SU-DHL-6 (cell line): ENCODE results near the gene ALAS1.

Experiments
- H2AFZ ChIP-seq: fragments of 200-600 bp; sonication (generic); 2 replicates; pipeline ENCODE4 v1.6.1; 2014; ENCODE audit warnings: low read depth, mild to moderate bottlenecking, moderate library complexity, mixed read lengths, antibody characterized with exemption, low read length; ENCODE audit not compliant: severe bottlenecking
- H3F3A ChIP-seq: fragments of 200-600 bp; shearing (Covaris generic); 2 replicates; pipeline ENCODE4 v1.6.0; 2016; ENCODE audit warnings: antibody characterized with exemption, mild to moderate bottlenecking; ENCODE audit not compliant: insufficient read depth
- H3K27ac ChIP-seq: fragments of 200-600 bp; sonication (generic); 2 replicates; pipeline ENCODE4 v1.5.1; 2016; ENCODE audit warnings: low read depth, mild to moderate bottlenecking, low read length, moderate library complexity, mixed read lengths
- H3K27me3 ChIP-seq: fragments of 200-600 bp; sonication (generic), shearing (Covaris generic); 2 replicates; pipeline ENCODE4 v1.6.0; 2014; ENCODE audit warnings: mild to moderate bottlenecking, low read length
- H3K36me3 ChIP-seq: fragments of 200-600 bp; sonication (generic); 2 replicates; pipeline ENCODE4 v1.6.1; 2014; ENCODE audit warnings: mild to moderate bottlenecking, low read length, mixed read lengths
- H3K4me2 ChIP-seq: fragments of 300-600, 200-600 bp; shearing (Covaris generic), sonication (generic); 2 replicates; pipeline ENCODE4 v1.6.0; 2014; ENCODE audit warnings: low read length, low read depth, mild to moderate bottlenecking; ENCODE audit not compliant: poor library complexity, severe bottlenecking
- H3K4me3 ChIP-seq: fragments of 200-600 bp; sonication (generic); 2 replicates; pipeline ENCODE4 v1.5.1; 2014; ENCODE audit warnings: antibody characterized with exemption, low read length, mild to moderate bottlenecking, mixed read lengths; ENCODE audit not compliant: insufficient read depth, poor library complexity, severe bottlenecking
- H3K79me2 ChIP-seq: fragments of 200-600 bp; sonication (generic); 2 replicates; pipeline ENCODE4 v1.6.1; 2014; ENCODE audit warnings: mild to moderate bottlenecking, low read length, moderate library complexity; ENCODE audit not compliant: insufficient read depth
- H3K9ac ChIP-seq: fragments of 200-600 bp; sonication (generic); 2 replicates; pipeline ENCODE4 v1.7.0; 2014; ENCODE audit warnings: mild to moderate bottlenecking, low read length
- H3K9me2 ChIP-seq: fragments of 200-600 bp; sonication (generic); replicated peaks from 2 replicates; pipeline ENCODE4 v1.6.1; 2014; ENCODE audit warnings: low read length; ENCODE audit not compliant: insufficient read depth
- H3K9me3 ChIP-seq: fragments of 200-600 bp; sonication (generic); 2 replicates; pipeline ENCODE4 v1.6.1; 2014; ENCODE audit warnings: low read length, mixed read lengths; ENCODE audit not compliant: insufficient read depth
- H4K20me1 ChIP-seq: fragments of 200-600 bp; sonication (generic); 2 replicates; pipeline ENCODE4 v1.6.1; 2014; ENCODE audit warnings: low read depth, mild to moderate bottlenecking, antibody characterized with exemption, low read length, moderate library complexity, mixed read lengths
- CTCF ChIP-seq: fragments of 200-600 bp; sonication (generic); IDR thresholded peaks from one replicate; pipeline ENCODE4 v1.5.1; 2017; ENCODE audit warnings: antibody characterized with exemption, mild to moderate bottlenecking, low read length, moderate library complexity; ENCODE audit not compliant: insufficient read depth, poor library complexity, severe bottlenecking
- EZH2phosphoT487 ChIP-seq: fragments of 200-600 bp; sonication (generic), shearing (Covaris generic); conservative IDR thresholded peaks from 2 replicates; pipeline ENCODE4 v1.6.1; 2018; ENCODE audit warnings: mild to moderate bottlenecking, antibody characterized with exemption, low read length, moderate library complexity, mixed read lengths

Gene ALAS1

DNA sequence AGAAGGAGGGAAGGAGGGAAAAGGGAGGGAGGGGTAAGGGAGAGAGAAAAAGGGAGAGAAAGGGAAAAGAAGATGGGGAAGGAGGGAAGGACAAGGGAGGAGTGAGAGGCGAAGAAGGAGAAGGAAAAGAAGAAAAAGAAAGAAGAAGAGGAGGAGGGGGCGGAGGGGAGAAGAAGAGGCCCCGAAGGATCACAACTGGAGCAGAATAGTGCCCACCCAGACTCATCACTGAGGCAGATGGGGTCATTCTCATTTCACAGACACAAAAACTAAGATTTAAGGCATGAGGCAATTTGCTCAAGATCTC, 2.7 kb upstream of the ALAS1 start:
- H3K9ac ChIP-seq, result no peak overlapping the region
- no peak overlapping the region for H3K27ac ChIP-seq
- H3K9me2 ChIP-seq, result no peaks in the 10 kb centered on the region

DNA sequence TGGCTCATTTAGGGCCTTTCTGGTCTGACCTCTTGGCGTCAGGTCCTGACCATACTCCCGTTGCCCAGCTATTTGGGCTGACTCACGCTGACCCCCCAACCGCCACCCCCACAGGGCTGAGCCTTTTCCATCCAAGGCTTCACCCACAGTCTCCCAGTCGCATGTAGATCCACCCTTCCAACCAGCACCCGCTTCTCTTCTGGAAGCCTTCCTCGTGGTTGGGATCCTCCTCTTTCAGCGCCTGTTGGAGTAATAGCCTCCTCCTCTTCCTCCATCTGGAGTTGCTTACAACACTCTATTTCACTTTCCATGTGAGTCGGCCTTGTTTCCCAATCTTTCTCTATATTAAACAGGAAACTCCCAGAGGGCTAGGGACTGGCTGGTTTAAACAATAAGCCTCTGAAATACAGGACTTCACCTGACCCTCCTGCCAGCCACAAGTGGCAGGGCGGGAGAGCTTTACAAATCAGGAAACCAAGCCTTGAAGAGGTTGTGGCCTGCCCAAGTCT, 2.1 kb upstream of the ALAS1 start:
- no peaks in the 10 kb centered on the region for H4K20me1 ChIP-seq
- H3F3A ChIP-seq, result no peaks in the 10 kb centered on the region
- no peaks in the 10 kb centered on the region for H3K9me2 ChIP-seq
- no peak overlapping the region for H3K4me3 ChIP-seq
- no peaks in the 10 kb centered on the region for H3K9me3 ChIP-seq
- H3K36me3 ChIP-seq, result no peaks in the 10 kb centered on the region
- TF ChIP-seq CTCF, result no peak
- H2AFZ ChIP-seq, result no peak overlapping the region
- H3K4me2 ChIP-seq, result no peak overlapping the region
- no peak overlapping the region for H3K27ac ChIP-seq
- H3K9ac ChIP-seq, result no peak overlapping the region
- peaks cover 14% of the 10 kb centered on the region for H3K79me2 ChIP-seq
- H3K27me3 ChIP-seq, result no peaks in the 10 kb centered on the region

More for the DNA sequence above, 2.7 kb upstream of the ALAS1 start:
- no peak overlapping the region for H3K4me3 ChIP-seq
- H3K9me3 ChIP-seq, result no peaks in the 10 kb centered on the region
- H3K36me3 ChIP-seq, result no peaks in the 10 kb centered on the region
- no peak overlapping the region for H3K4me2 ChIP-seq
- no peaks in the 10 kb centered on the region for H3K27me3 ChIP-seq
- H3F3A ChIP-seq, result no peaks in the 10 kb centered on the region
- no peaks in the 10 kb centered on the region for H4K20me1 ChIP-seq
- TF ChIP-seq EZH2phosphoT487, result no peak
- no peak for TF ChIP-seq CTCF
- peaks cover 14% of the 10 kb centered on the region for H3K79me2 ChIP-seq
- no peak overlapping the region for H2AFZ ChIP-seq

- H3K4me2 ChIP-seq, result no peak overlapping the region
- peaks cover 14% of the 10 kb centered on the region for H3K79me2 ChIP-seq
- H3K4me3 ChIP-seq, result no peak overlapping the region
- no peaks in the 10 kb centered on the region for H3K9me2 ChIP-seq
- no peak overlapping the region for H3K27ac ChIP-seq
- no peak overlapping the region for H3K9ac ChIP-seq
- no peak for TF ChIP-seq CTCF
- no peak for TF ChIP-seq EZH2phosphoT487
- no peaks in the 10 kb centered on the region for H3K9me3 ChIP-seq
- no peaks in the 10 kb centered on the region for H3K27me3 ChIP-seq
- H3F3A ChIP-seq, result no peaks in the 10 kb centered on the region
- no peak overlapping the region for H2AFZ ChIP-seq
- H3K36me3 ChIP-seq, result no peaks in the 10 kb centered on the region; the same call in 1 of the 2 replicates
- H4K20me1 ChIP-seq, result no peaks in the 10 kb centered on the region
Measured at GRCh38 chr3:52196977-52197376, 983 bp upstream of the ALAS1 start.

DNA sequence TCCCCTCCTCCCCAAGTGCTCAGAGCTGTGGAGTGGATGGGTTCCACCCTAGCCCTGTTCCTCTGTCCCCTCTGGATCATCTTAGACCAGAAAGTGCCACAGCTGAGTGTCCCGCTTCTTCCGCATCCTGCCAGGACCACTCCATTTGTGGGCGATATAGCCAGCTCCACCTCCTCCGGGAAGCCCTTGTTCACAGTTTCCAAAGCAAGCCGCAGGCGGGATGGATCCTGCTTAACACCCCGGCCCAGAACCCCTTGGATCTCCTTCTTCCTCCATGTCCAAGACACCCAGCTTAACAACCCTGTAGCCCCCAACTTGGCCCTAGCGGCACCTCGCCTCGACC, 490 bp upstream of the ALAS1 start:
- Histone ChIP-seq H3K4me2 (peak overlapping the region; percentile 94), H2AFZ (peak overlapping the region; percentile 94), H3K79me2 (peaks cover 14% of the 10 kb centered on the region), H3K36me3 (no peaks in the 10 kb centered on the region; the same call in 1 of the 2 replicates), H3K27me3 (no peaks in the 10 kb centered on the region), H3K9me3 (no peaks in the 10 kb centered on the region), H3K4me3 (peak overlapping the region; percentile 93), H3K9ac (peak overlapping the region; percentile 95), H3F3A (no peaks in the 10 kb centered on the region), H4K20me1 (no peaks in the 10 kb centered on the region), H3K27ac (0 out of 2 replicates have a peak overlapping the region, but pooled peaks have one; percentile 34), H3K9me2 (no peaks in the 10 kb centered on the region)
- TF ChIP-seq CTCF (no peak), EZH2phosphoT487 (no peak)
